Common myeloid progenitor, CD34-positive (primary cell): ENCODE measurements around the gene PDE3A.

Experiments used
- CTCF ChIA-PET: fragments of 350-600 bp; sonication (Branson Sonifier 250); formaldehyde crosslinking; loops from one replicate; lab custom pipeline; 2021; ENCODE audit warnings: antibody characterized with exemption; lab: Charles Lee
- POLR2A ChIA-PET: fragments of 350-600 bp; sonication (Branson Sonifier 250); formaldehyde crosslinking; loops from one replicate; lab custom pipeline; 2021; ENCODE audit warnings: antibody characterized with exemption; lab: Charles Lee
- DNase-seq, 3 donors: peaks; one replicate each; pipeline versions ENCODE4 v3.0.0 to v3.0.0-alpha.2; 2013
- H3K27ac ChIP-seq, 2 experiments: 1 replicate in 1 of 2; 2 replicates in 1 of 2; pipeline ENCODE4 v1.7.0; 2013; ENCODE audit warnings: inconsistent platforms in 2 of 2, low read length in 2 of 2, mild to moderate bottlenecking in 2 of 2, low read depth in 1 of 2, moderate library complexity in 1 of 2; ENCODE audit not compliant: severe bottlenecking in 2 of 2, insufficient read depth in 1 of 2, poor library complexity in 1 of 2
- H3K27me3 ChIP-seq, 5 experiments: replicated peaks in 2 of 5; 1 replicate in 3 of 5; 2 replicates in 2 of 5; pipeline versions ENCODE4 v1.6.1 to v1.7.0; 2013; ENCODE audit warnings: low read length in 4 of 5, mild to moderate bottlenecking in 2 of 5, moderate library complexity in 2 of 5, inconsistent platforms in 1 of 5; ENCODE audit not compliant: insufficient read depth in 5 of 5, control insufficient read depth in 4 of 5
- H3K36me3 ChIP-seq, 4 experiments: 1 replicate in 2 of 4; 2 replicates in 2 of 4; pipeline versions ENCODE4 v1.6.1 to v1.7.0; 2013; ENCODE audit warnings: low read length in 3 of 4, control low read depth in 1 of 4, mild to moderate bottlenecking in 1 of 4; ENCODE audit not compliant: control insufficient read depth in 4 of 4, insufficient read depth in 4 of 4
- H3K4me1 ChIP-seq, 4 experiments: 1 replicate in 3 of 4; 2 replicates in 1 of 4; pipeline versions ENCODE4 v1.6.1 to v1.7.1; 2013; ENCODE audit warnings: low read length in 3 of 4, mild to moderate bottlenecking in 3 of 4, control low read depth in 1 of 4, inconsistent platforms in 1 of 4, moderate library complexity in 1 of 4; ENCODE audit not compliant: control insufficient read depth in 4 of 4, insufficient read depth in 4 of 4; ENCODE audit errors: control extremely low read depth in 1 of 4
- H3K4me3 ChIP-seq, 7 experiments: 1 replicate in 4 of 7; 2 replicates in 3 of 7; pipeline versions ENCODE4 v1.5.1 to v1.7.0; 2013; ENCODE audit warnings: mild to moderate bottlenecking in 7 of 7, low read length in 6 of 7, moderate library complexity in 6 of 7, inconsistent platforms in 2 of 7, low read depth in 2 of 7, control low read depth in 1 of 7; ENCODE audit not compliant: insufficient read depth in 4 of 7, control insufficient read depth in 1 of 7; ENCODE audit errors: extremely low read depth in 1 of 7
- H3K9me3 ChIP-seq, 5 experiments: 1 replicate in 4 of 5; 2 replicates in 1 of 5; pipeline versions ENCODE4 v1.6.1 to v1.7.1; 2013; ENCODE audit warnings: low read length in 4 of 5, mild to moderate bottlenecking in 2 of 5, inconsistent platforms in 1 of 5, low read depth in 1 of 5, moderate library complexity in 1 of 5; ENCODE audit not compliant: control insufficient read depth in 4 of 5, insufficient read depth in 2 of 5; ENCODE audit errors: control extremely low read depth in 1 of 5
- WGBS: methylation state at CpG from one replicate; pipeline ENCODE4 v1.1.5; 2013; ENCODE audit not compliant: insufficient coverage; 5-methylcytosine and 5-hydroxymethylcytosine counted together

Gene PDE3A

DNA sequence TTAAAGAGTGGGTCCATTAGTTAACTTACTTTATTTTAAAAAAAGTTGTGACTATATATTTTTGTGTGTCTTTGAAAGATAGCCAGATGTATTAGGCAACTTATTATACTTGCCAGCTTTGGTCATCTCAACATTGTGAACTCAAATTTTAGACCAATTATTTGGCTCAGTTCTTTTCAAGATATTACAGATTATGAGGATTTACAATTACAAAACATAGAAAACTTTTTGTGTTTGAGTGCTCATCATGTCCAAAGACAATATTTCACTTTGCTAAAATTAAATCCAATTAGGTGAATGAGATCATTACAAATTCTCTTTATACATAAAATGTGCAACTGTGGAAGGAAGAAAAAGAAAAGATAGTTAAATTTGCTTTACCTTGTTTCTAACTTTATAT lies 18.3 kb upstream of the PDE3A start:
- H3K36me3 ChIP-seq, result no peaks in the 10 kb centered on the region
- H3K27me3 ChIP-seq, result no peaks in the 10 kb centered on the region
- CTCF ChIA-PET, result no interaction called here
- POLR2A ChIA-PET, result no interaction called here
- H3K4me1 ChIP-seq, result no peaks in the 10 kb centered on the region
- no peak overlapping the region for H3K27ac ChIP-seq
- H3K4me3 ChIP-seq, result no peak overlapping the region
- peaks cover 0 to 8% (median 0%) of the 10 kb centered on the region in 5 experiments for H3K9me3 ChIP-seq
- DNase-seq, result no peak

DNA sequence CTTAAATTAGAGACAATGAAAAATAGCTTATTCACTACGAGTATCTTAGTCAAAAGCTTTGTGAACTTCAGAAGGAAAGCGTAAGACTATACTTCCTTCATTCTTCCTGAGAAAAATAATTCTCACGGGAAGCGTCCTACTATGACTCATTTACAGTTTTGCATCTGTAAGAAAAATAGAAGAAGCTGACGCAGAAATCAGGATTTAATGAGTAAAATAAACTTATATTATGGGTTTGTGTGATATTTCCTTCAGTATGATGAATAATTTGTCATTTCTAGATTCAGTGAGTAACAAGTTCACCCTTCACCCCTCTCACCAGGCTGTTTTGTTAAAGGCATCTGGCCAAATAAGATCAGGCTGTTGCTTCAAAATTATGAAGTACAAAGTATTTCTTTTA lies 17.8 kb upstream of the PDE3A start:
- ChIA-PET POLR2A (no interaction called here), CTCF (no interaction called here)
- Histone ChIP-seq H3K4me1 (no peaks in the 10 kb centered on the region), H3K9me3 (peaks cover 0 to 8% (median 0%) of the 10 kb centered on the region in 5 experiments), H3K27me3 (no peaks in the 10 kb centered on the region), H3K27ac (no peak overlapping the region), H3K4me3 (no peak overlapping the region), H3K36me3 (no peaks in the 10 kb centered on the region)
- 100% methylated on average over 1 of the region's 5 CpGs for WGBS
- DNase-seq, result no peak

DNA sequence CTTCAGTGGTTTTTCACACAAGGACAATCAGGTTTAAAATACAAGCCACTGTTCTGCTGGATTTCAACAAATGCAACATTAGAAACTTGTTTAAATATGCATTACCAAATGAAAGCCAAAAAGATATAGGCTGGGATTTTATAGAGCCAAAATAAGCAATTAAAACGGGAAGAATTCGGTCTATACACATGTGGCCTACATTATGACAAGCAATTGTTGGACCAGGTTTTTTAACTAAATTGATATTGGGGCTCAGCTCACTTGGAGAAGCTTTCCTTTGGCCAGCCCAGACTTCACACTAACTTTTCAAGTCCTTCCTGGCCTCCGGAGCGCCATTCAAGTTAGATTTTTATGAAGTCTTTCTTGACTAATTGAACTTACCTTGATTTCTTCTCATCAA lies 16.9 kb upstream of the PDE3A start:
- Histone ChIP-seq H3K27ac (no peak overlapping the region), H3K4me1 (no peaks in the 10 kb centered on the region), H3K36me3 (no peaks in the 10 kb centered on the region), H3K27me3 (no peaks in the 10 kb centered on the region), H3K9me3 (peaks cover 0 to 8% (median 0%) of the 10 kb centered on the region in 5 experiments), H3K4me3 (no peak overlapping the region)
- ChIA-PET CTCF (no interaction called here), POLR2A (no interaction called here)
- no peak for DNase-seq
- 97% methylated on average over 2 of the region's 4 CpGs for WGBS

DNA sequence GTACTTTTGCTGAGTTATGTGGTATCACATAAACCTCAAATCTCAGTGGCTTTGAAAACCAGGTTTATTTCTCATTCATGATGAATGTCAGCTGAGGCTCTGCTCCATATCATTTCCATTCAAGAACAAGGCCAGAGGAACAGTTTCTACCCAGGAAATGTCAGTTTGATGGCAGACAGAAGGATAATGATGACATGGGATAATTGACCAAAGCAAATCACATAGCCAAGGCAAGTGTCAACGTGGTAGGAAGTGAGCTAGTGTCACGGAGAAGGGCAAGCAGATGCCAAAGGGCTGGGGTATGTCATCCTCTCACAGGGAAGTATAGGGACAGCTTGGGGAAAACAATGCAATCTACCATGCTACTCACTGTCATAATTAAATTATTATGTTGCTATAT lies 12.3 kb upstream of the PDE3A start:
- no peaks in the 10 kb centered on the region for H3K4me1 ChIP-seq
- no peak overlapping the region for H3K4me3 ChIP-seq
- ChIA-PET POLR2A (no interaction called here), CTCF (interaction anchor here (1.2 to 1.4 kb wide), 2 partner anchors 10 to 87 kb away, joined by 3 read pairs; no protein-coding TSS in a partner anchor)
- no CpG with 5 or more reads among the region's 2 CpGs for WGBS
- H3K9me3 ChIP-seq, result no peaks in the 10 kb centered on the region
- H3K27ac ChIP-seq, result no peak overlapping the region
- H3K27me3 ChIP-seq, result no peaks in the 10 kb centered on the region
- DNase-seq, result no peak
- H3K36me3 ChIP-seq, result no peaks in the 10 kb centered on the region

DNA sequence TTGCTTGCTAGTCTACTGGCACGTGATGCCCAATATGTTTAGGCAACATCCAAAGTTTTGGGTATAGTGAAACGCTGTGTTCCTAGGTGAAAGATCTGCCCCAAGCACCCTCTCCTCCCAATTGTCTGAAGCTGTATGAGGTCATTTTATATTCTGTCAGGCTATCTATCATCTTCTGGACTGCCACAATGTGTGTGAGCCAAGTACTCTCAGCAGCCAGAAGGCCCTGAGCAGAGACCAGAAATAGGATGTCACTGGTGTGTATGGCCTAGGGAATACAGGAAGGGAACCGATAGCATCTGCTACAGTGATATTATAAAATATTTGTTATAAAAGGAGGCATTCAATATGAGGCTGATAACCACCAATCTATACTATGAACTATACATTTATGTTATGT lies 7.9 kb upstream of the PDE3A start:
- Histone ChIP-seq H3K36me3 (no peaks in the 10 kb centered on the region), H3K27ac (no peak overlapping the region), H3K4me1 (no peaks in the 10 kb centered on the region), H3K27me3 (no peaks in the 10 kb centered on the region), H3K9me3 (no peaks in the 10 kb centered on the region), H3K4me3 (no peak overlapping the region)
- WGBS, result 89% methylated on average over 2 of the region's 3 CpGs
- ChIA-PET CTCF (interaction anchor here (1.2 kb wide), 1 partner anchor 8 kb away, joined by 5 read pairs; the partner anchor contains the start of gene PDE3A), POLR2A (no interaction called here)
- DNase-seq, result no peak

DNA sequence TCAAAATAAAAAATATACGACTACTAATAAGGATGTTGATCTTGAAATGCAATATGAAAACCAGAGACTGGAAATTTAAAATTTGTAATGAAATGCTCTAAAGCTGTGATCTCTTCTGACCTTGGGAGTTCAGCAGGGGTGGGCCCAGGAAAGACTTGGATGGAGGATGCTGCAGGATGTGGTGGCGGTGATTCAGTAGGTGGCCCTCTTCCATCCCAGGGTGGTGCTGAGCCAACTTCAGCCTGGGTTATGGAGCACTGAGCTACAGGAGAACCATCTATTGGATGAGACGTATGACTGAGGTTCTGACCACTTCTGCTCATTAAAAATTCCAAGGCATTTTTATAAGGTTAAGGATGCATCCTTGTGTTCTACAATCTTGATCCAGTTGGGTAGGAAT lies 6.9 kb upstream of the PDE3A start:
- H3K4me1 ChIP-seq, result no peaks in the 10 kb centered on the region
- H3K27me3 ChIP-seq, result no peaks in the 10 kb centered on the region
- H3K36me3 ChIP-seq, result no peaks in the 10 kb centered on the region
- POLR2A ChIA-PET, result no interaction called here
- no peaks in the 10 kb centered on the region for H3K9me3 ChIP-seq
- no peak for DNase-seq
- H3K4me3 ChIP-seq, result no peak overlapping the region
- no peak overlapping the region for H3K27ac ChIP-seq
- CTCF ChIA-PET, result interaction anchor here (1.2 kb wide), 1 partner anchor 298 kb away, joined by 3 read pairs; no protein-coding TSS in a partner anchor
- 100% methylated on average over 1 of the region's 3 CpGs for WGBS

DNA sequence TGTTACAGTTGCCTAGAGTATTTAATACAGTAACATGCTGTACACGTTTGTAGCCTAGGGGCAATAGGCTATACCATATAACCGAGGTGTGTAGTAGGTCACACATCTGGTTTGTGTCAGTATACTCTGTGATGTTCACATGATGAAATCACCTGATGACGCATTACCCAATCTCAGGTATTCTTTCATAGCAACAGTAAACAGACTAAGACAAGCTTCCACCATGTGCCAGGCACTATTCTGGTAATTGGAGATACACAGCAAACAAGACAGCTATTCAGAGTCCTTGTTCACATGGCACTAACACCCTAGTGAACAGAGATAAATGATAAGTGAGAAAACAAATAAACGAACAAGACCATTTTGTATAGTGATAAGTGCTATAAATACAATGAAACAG lies 3.8 kb upstream of the PDE3A start:
- Histone ChIP-seq H3K27me3 (no peaks in the 10 kb centered on the region), H3K36me3 (no peaks in the 10 kb centered on the region), H3K4me1 (peaks cover 0 to 20% (median 15%) of the 10 kb centered on the region in 4 experiments), H3K4me3 (no peak overlapping the region), H3K27ac (no peak overlapping the region), H3K9me3 (no peaks in the 10 kb centered on the region)
- ChIA-PET CTCF (interaction anchor here (1.1 kb wide), 1 partner anchor 12 kb away, joined by 3 read pairs; no protein-coding TSS in a partner anchor), POLR2A (no interaction called here)
- WGBS, result 100% methylated on average over 1 of the region's 4 CpGs
- no peak for DNase-seq
